Measurements from ENCODE around the gene NREP.

Gene NREP

GRCh38 chr5:111748304-111748763, 8.7 kb downstream of the NREP start:
- H3K27ac ChIP-seq: peak overlapping the region; percentile 23 to 27
- DNase-seq: no peak
- no peaks in the 10 kb centered on the region for H3K9me3 ChIP-seq
- TF ChIP-seq, protein P1, sequence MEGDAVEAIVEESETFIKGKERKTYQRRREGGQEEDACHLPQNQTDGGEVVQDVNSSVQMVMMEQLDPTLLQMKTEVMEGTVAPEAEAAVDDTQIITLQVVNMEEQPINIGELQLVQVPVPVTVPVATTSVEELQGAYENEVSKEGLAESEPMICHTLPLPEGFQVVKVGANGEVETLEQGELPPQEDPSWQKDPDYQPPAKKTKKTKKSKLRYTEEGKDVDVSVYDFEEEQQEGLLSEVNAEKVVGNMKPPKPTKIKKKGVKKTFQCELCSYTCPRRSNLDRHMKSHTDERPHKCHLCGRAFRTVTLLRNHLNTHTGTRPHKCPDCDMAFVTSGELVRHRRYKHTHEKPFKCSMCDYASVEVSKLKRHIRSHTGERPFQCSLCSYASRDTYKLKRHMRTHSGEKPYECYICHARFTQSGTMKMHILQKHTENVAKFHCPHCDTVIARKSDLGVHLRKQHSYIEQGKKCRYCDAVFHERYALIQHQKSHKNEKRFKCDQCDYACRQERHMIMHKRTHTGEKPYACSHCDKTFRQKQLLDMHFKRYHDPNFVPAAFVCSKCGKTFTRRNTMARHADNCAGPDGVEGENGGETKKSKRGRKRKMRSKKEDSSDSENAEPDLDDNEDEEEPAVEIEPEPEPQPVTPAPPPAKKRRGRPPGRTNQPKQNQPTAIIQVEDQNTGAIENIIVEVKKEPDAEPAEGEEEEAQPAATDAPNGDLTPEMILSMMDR (IDR thresholded peaks at IDR 0.05): no peak
- intact Hi-C loops (cut with DNase I; ENCODE audit: low total_unique reads): no loop called here
- H3K27me3 ChIP-seq: no peaks in the 10 kb centered on the region
- H3K4me3 ChIP-seq: peak overlapping the region in 1 of 2 donors; percentile 3
- H3K4me1 ChIP-seq: peaks cover 0 to 52% (median 13%) of the 10 kb centered on the region in 4 donors
- no peaks in the 10 kb centered on the region for H3K36me3 ChIP-seq

DNA sequence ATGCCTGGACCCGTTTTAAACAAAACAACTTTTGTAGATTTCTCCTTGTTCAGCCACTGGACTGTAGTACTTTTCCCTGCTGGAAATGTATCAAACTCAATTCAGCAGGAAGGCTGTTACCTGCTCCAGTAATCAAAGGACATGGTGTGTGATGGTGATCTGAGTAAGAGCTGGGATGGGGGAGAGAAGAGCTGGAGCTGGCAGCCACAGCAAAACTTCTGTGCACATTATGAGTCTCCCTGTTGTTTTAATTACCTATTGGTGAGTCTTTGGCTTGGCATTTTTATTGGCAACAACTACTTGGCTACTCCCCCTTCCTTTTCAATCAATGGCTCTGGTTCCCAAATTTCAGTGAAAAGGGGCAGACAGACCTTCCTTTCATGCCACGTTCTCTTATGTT, 9.7 kb downstream of the NREP start:
- Histone ChIP-seq H3K27me3 (no peaks in the 10 kb centered on the region), H3K27ac (no peak overlapping the region), H3K4me3 (no peak overlapping the region), H3K36me3 (no peaks in the 10 kb centered on the region), H3K9me3 (no peaks in the 10 kb centered on the region), H3K4me1 (peaks cover 0 to 58% (median 23%) of the 10 kb centered on the region in 4 donors)
- DNase-seq: no peak
- intact Hi-C loops (cut with DNase I; ENCODE audit: low total_unique reads): no loop called here
- TF ChIP-seq, protein P1 (IDR thresholded peaks at IDR 0.05): no peak

GRCh38 chr5:111746791-111747190, 10.2 kb downstream of the NREP start:
- Histone ChIP-seq H3K36me3 (no peaks in the 10 kb centered on the region), H3K9me3 (no peaks in the 10 kb centered on the region), H3K4me1 (peaks cover 0 to 63% (median 26%) of the 10 kb centered on the region in 4 donors), H3K4me3 (no peak overlapping the region), H3K27me3 (no peaks in the 10 kb centered on the region), H3K27ac (no peak overlapping the region)
- DNase-seq: no peak
- TF ChIP-seq, protein P1 (IDR thresholded peaks at IDR 0.05): no peak
- intact Hi-C loops (cut with DNase I; ENCODE audit: low total_unique reads): no loop called here

DNA sequence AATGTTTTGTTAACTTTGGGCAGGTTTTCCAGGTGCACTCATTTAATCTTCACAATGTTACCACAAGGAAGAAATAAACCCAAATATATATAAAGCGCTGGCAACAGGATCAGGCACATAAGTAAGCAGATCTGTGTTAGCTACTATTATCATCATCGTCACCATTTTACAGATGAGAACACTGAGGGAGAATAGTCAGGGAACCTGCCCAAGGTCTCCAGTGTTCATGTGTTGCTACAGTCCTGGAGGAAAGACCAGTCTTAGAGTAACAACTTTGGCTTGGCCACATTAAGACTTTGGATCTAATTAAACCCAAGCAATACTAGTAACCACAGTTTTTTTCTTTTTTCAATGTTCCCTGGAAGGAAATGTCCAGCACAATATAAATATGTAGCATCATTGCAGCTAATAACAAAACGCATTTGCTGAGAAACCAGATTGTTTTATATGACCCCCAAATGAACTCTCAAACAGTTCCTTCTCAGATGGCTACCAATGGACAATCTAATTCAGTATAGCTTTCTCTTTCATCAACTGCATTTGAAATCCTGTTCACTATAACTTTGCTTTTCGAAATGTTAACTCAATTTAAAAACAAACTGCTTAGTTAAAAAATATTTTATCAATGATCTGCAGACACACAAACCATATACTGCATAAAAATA, 11.8 kb downstream of the NREP start:
- Histone ChIP-seq H3K27ac (no peak overlapping the region), H3K27me3 (no peaks in the 10 kb centered on the region), H3K9me3 (no peaks in the 10 kb centered on the region), H3K4me3 (no peak overlapping the region), H3K36me3 (no peaks in the 10 kb centered on the region), H3K4me1 (peaks cover 0 to 65% (median 27%) of the 10 kb centered on the region in 4 donors)
- intact Hi-C loops (cut with DNase I; ENCODE audit: low total_unique reads): no loop called here
- TF ChIP-seq, protein P1 (IDR thresholded peaks at IDR 0.05): no peak
- DNase-seq: no peak

DNA sequence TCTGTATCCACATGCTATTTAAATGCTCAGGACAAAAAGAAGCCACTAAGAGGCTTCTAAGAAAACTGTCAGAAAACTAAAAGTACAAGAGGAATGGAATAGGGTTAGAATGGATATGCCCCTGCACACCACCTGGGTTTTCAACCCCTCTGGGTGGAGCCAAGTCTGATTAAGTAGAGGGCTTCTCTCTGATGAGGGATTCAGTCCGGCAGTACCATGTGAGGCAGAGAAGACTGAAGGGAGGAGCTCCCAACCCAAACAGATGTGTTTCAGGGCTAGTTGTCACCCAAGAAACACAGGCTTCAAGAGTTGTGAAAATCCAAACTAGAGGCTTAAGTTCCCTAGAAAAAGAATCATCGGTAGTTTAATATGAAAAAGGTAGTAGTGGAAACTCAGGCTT, 12.5 kb downstream of the NREP start:
- DNase-seq: no peak
- intact Hi-C loops (cut with DNase I; ENCODE audit: low total_unique reads): no loop called here
- TF ChIP-seq, protein P1 (IDR thresholded peaks at IDR 0.05): no peak
- Histone ChIP-seq H3K4me3 (no peak overlapping the region), H3K27me3 (no peaks in the 10 kb centered on the region), H3K9me3 (no peaks in the 10 kb centered on the region), H3K36me3 (no peaks in the 10 kb centered on the region), H3K27ac (no peak overlapping the region), H3K4me1 (peaks cover 0 to 60% (median 26%) of the 10 kb centered on the region in 4 donors)
